ENCODE results near the gene GCKR. TPM values are rescaled to one million over a fixed set of nuclear protein-coding genes. Genes with fewer than 3 reads are reported as not detected.

The GCKR gene
- total RNA-seq, result not detected

DNA sequence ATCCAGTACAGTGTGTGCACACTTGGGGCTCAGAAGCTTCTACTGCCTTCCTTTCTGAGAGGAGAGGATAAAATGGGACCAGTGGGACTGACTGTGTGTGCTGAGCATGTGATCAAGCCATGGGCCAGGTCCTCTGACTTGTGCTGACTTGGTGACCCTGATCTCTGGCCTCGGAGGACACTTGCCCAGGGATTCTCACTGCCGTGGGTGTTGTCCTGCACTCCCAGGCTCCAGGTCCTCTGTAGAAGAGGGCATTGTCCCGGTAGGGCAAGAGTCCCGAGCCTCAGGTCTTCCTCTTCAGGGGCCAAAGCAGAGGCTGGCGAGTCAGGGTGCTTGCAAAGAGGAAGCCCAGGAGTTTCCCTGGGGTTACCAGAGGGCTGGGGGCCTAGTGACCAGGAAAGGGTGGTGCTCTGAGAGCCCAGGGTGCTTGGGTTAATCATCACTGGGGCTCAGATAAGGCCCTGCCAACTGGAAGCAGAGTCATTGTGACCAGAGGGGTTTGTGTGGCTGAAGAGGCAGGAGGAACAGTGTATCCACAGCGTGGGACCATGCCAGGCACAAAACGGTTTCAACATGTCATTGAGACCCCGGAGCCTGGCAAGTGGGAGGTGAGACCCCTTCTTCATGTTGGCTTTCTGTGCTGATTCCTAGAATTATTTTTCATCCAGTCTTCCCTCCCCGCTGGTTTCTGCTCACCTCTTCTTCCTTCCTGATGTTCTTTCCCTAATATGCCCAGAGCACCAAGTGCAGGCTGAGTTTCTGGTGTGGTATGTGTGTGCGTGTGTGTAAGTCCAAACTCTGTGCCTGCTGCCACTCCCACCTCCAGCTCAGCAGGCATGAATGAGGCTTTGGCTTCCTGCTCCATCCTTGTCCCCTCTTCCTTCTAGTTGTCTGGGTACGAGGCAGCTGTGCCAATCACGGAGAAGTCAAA, at the start of gene GCKR:
Gene GCKR, plus strand, starts transcription at position 483 of the 931 bp plus-strand sequence. Its CDS starts 66 bp downstream, at position 549.
- DNase-seq, result no peak

GRCh38 chr2:27448381-27448780, 48.3 kb upstream of the GCKR start:
- DNase-seq, result no peak

DNA sequence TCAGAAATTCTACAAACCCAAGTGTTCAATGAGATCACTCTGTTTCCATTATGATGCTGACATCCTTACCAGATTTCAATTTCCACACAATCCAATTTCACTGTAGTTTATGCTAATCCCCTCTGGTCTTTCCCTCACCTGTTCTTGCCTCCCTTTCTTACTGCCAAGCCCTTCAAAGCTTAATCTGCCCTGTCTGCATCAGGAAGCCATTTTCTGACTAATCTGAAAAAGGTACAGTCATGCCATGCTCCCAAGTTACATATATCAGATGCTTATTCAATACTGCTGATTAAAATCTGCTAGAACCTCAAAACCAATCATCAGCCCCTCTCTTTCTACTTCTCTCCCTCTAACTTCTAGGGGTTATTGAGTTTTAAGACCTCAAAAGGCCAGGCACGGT, 45.5 kb upstream of the GCKR start:
- DNase-seq, result no peak

DNA sequence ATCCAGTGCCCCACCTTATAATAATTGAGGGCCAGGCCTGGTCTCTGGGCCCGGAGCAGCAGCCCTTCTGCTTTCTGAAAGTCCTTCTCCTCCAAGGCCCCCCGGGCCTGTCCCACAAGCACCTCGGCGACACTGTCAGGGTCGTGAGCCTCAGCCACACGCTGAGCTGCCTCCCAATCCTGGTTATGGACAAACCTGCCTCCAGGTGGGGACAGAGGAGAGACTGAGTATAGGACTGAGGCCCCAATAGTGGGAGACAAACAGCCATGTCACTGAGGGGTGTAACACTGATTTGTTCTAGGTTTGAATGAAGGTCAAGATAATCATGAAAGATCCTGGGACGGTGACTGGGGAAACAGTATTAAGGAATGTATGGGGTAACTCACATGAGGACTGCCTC, 42.7 kb upstream of the GCKR start:
- DNase-seq, result no peak

GRCh38 chr2:27461118-27461517, 35.5 kb upstream of the GCKR start:
- no peak for DNase-seq

GRCh38 chr2:27464443-27464842, 32.2 kb upstream of the GCKR start:
- DNase-seq, result no peak

GRCh38 chr2:27471961-27472360, 24.7 kb upstream of the GCKR start:
- DNase-seq, result no peak

- no peak for DNase-seq
These were observed 11.1 kb upstream of the GCKR start for GRCh38 chr2:27485496-27485895.

DNA sequence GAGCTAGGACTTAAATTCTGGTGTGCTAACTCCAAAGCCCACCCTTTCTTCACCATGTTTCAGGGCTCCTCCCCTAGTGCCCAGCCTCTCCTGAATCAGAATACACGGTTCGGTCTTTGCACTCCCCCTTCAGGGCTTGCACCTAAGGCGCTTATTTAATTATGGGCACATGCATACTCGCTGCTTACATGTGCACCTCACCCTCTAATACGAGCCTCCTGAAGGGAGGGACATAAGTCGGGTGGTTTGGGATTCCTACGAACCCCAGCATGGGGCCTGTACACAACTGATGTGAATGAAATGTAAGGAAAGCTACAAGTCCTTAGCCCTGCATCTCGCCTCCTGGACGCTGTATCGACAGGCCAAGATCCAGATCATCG, 7.5 kb upstream of the GCKR start:
- no peak for DNase-seq

DNA sequence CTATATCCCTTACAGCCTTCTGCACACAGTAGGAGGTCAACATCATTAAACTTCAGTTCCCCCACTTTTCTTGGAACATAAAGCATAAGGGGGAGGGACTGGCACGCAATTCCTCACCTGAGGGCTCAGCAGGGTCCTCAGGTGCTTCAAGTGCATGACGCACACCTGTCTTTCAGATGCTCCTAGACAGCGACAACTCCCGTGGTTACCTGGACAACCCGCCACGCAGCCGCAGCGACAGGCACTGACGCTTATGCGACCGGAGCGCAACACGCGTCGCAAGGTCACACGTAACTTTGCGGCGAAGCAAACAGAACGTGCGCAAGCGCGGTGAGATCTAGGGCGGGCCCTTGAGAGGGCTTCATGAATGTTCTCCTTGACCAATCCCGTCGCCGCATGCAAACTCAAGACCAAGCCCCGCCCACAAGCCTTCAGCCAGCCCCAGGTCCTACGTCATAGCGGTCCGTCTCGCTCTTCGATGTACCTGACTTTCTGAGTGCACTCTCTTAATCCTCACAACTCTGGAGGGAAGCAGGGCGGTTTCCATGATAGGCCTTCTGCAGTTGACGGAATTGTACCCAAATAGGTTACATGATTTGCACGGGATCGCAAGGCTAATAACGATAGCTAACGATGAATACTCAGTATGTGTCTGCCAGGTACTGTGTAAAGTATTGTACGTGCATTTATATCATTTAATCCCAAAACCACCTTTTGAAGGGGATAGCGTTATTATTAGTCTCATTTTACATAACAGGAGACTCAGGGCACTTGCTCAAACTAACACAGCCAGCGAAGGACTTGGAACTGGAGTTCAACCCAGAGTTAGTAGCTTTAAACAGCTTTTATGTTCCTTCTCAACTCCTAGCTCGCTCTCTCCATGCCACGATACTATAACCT, 6.9 kb upstream of the GCKR start, which contains the start of gene IFT172:
Gene IFT172, minus strand, starts transcription at position 246 of the 900 bp plus-strand sequence. Its CDS starts 90 bp downstream, at position 156.
- peak; percentile 99 for DNase-seq

GRCh38 chr2:27492557-27492956, 4.1 kb upstream of the GCKR start:
- no peak for DNase-seq

- no peak for DNase-seq
These were observed 2.7 kb upstream of the GCKR start for GRCh38 chr2:27493948-27494283.

GRCh38 chr2:27494284-27494943, 2.2 kb upstream of the GCKR start:
- DNase-seq, result no peak

DNA sequence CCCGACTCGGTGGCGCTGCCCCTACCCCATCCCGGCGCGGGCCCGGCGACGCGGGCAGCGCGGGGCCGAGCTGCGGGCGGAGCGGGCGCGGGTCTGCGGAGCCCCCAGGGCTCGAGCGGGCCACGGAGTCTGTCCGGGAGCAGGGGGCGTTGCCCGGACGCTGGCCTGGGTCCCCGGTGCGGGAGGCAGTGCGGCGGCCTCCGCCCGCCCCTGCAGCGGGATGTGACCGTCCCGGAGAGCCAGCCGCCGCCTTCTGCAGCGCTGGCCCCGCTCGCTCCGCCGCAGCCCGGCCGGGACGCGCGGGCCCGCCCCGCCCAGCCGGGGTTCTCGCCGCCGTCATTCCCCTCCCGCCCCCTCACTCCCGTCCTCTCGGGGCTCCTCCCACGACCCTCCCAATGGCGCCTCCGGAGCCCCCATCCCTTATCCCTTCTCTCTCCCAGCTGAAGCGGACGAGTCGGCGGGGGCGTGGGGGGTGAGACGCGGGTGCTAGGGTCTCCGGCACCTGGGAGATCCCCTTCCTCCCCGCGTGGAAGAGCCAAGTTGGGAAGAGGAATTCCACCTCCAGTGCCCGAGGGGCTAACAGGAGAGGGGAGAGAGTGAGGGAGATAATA, 1.6 kb upstream of the GCKR start, which contains the start of gene FNDC4:
Gene FNDC4, minus strand, starts transcription at position 257 of the 611 bp plus-strand sequence. CDS start 521 bp downstream, outside the sequence.
- DNase-seq, result peak; percentile 6

GRCh38 chr2:27495840-27496356, 741 bp upstream of the GCKR start:
- DNase-seq, result no peak

DNA sequence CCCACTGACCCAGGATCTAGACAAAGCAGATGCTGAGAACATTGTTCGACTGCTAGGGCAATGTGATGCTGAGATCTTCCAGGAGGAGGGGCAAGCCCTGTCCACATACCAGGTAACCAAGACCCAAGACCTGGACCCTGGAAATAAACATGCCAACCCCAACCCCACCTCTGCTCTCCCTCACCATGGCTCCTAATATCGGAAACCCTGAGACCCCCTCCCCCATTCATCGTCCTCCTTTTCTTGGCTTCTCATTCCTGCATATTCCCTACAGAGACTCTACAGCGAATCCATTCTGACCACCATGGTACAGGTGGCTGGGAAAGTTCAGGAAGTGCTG, 619 bp downstream of the GCKR start:
- no peak for DNase-seq

DNA sequence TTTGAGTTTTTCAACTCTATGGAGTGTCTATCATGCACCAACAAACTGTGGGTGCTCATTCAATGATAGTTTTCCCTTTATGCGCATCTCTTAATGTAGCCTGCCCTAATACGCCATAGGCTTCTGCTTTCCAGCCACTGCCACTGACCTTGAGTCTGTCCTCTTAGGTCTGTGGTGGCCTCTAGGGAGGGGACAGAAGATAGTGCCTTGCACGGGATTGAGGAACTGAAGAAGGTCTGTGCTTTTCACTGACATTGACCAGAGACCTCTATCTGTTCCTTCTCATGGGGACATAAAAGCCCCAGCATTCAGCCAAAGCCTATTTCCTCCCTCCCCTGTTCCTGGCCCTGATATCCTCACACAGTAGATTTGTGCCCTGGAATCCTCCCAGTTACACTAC, 2.3 kb downstream of the GCKR start:
- DNase-seq, result no peak

- DNase-seq, result no peak
These were observed 4.4 kb downstream of the GCKR start for GRCh38 chr2:27501042-27501441.

GRCh38 chr2:27502142-27502541, 5.5 kb downstream of the GCKR start:
- no peak for DNase-seq

- DNase-seq, result no peak
These were observed 9.9 kb downstream of the GCKR start for GRCh38 chr2:27506587-27506986.

DNA sequence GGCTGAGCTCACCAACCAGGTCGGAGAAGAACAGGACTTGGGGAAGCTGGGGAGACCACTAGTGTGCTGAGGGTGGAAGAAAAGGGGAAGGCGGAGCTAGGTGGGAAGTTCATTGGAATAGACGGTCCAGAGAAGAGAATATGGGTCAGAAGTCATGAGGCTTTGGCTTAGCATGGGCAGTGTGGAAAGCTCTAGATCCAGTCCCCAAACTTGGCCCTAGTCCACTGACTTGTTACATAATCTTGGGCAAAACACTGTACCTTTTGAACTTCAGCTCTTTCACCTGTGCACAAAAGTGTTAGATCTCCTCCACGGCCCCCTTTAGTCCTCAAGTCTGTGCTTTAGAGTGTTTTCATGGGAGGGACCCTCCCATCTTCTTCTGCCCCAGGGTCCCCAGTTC, 10.7 kb downstream of the GCKR start:
- DNase-seq, result no peak

DNA sequence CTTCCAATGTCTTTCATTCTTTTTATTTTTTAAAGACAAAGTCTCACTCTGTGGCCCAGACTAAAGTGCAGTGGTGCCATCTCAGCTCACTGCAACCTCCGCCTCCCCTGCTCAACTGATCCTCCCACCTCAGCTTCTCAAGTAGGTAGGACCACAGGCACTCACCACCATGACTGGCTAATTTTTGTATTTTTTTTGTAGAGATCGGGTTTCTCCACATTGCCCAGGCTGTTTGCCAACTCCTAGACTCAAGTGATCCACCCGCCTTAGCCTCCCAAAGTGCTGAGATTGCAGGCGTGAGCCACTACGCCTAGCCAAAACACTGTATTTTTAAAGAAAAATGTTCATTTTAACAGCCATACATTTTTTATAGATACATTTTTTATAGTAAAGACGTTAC, 12.7 kb downstream of the GCKR start:
- DNase-seq, result no peak
